Measurements from ENCODE around the gene KCNS3. TPM values are rescaled to one million over a fixed set of nuclear protein-coding genes. Genes with fewer than 3 reads are reported as not detected.

The KCNS3 gene
- total and polyA plus RNA-seq, 9 donors, result 0.23 to 5.9 (median 1.2) TPM

DNA sequence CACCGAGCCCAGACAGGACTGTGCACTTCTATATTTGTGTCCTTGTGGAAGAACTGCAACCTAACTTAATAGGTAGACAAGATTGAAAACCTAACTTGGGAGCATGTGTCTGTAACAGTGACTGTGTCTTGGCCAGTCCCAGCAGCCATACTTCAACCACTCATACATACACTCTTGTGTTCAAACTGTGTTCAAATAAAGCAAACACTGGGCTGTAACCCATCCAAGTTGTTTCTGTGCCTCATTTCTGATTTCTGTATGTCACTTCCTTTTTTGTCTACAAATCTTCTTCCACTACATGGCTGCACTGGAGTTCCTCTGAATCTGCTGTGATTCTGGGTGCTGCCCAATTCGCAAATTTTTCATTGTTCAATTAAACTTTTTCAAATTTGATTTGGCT lies 31.2 kb upstream of the KCNS3 start:
- H3K4me3 ChIP-seq, result no peak overlapping the region
- H3K27ac ChIP-seq, result no peak overlapping the region
- intact Hi-C loops (cut with DNase I), result no loop called here
- no peaks in the 10 kb centered on the region for H3K36me3 ChIP-seq
- no peaks in the 10 kb centered on the region for H3K27me3 ChIP-seq
- WGBS, 3 donors, result 89 to 96% (median 96%) methylated on average over 2 of the region's 2 CpGs
- H3K9me3 ChIP-seq, result no peaks in the 10 kb centered on the region
- TF ChIP-seq POLR2A (IDR thresholded peaks at IDR 0.05), result no peak
- TF ChIP-seq, protein P1, sequence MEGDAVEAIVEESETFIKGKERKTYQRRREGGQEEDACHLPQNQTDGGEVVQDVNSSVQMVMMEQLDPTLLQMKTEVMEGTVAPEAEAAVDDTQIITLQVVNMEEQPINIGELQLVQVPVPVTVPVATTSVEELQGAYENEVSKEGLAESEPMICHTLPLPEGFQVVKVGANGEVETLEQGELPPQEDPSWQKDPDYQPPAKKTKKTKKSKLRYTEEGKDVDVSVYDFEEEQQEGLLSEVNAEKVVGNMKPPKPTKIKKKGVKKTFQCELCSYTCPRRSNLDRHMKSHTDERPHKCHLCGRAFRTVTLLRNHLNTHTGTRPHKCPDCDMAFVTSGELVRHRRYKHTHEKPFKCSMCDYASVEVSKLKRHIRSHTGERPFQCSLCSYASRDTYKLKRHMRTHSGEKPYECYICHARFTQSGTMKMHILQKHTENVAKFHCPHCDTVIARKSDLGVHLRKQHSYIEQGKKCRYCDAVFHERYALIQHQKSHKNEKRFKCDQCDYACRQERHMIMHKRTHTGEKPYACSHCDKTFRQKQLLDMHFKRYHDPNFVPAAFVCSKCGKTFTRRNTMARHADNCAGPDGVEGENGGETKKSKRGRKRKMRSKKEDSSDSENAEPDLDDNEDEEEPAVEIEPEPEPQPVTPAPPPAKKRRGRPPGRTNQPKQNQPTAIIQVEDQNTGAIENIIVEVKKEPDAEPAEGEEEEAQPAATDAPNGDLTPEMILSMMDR (IDR thresholded peaks at IDR 0.05), result no peak
- TF ChIP-seq EP300 (IDR thresholded peaks at IDR 0.05), result no peak
- no peak for DNase-seq
- no peaks in the 10 kb centered on the region for H3K4me1 ChIP-seq (ENCODE audit: insufficient read depth)

DNA sequence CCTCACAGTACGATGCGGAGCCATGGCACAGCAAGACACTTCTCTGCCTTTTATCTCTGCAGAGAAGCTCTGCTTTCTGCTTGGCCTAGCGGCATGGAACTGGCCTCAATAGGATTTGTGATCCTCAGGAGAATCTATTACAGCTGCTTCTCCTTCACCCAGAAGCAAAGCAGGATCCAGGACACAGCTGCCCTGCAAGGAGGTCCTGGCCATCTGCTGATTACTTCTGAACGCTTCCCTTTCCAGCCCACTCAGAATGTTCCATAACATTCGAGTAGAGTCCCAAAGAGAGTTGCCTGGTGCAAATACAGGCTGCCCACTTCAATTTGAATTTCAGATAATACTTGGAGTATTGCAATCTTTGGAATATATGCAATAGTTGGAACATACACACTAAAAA lies 29.2 kb upstream of the KCNS3 start:
- TF ChIP-seq, protein P1 (IDR thresholded peaks at IDR 0.05), result no peak
- TF ChIP-seq EP300 (IDR thresholded peaks at IDR 0.05) (no peak), POLR2A (IDR thresholded peaks at IDR 0.05) (no peak)
- Histone ChIP-seq H3K4me3 (no peak overlapping the region), H3K36me3 (no peaks in the 10 kb centered on the region), H3K27ac (no peak overlapping the region), H3K4me1 (ENCODE audit: insufficient read depth) (no peaks in the 10 kb centered on the region), H3K27me3 (no peaks in the 10 kb centered on the region), H3K9me3 (no peaks in the 10 kb centered on the region)
- WGBS, 3 donors, result 35 to 42% (median 42%) methylated on average over 5 of the region's 5 CpGs
- intact Hi-C loops (cut with DNase I), result no loop called here
- DNase-seq, result no peak

DNA sequence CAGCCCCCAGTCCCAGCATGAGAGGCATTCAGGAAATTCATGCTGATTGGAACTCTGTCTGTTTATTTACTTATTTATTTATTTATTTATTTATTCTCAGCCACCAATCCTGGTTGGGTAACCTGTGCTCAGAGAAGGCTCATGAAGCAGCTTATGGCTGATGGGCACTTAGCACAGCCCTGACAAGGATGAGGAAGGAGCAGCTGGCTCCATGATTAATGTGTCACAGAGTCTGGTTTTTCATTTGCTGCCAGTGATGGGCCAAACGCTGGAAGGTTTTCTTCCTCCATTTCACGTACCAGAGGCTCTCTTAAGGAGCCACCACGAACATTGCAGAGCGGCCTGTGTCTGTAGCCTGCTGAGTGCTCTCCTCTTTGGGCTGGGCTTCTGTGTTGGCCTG lies 28.3 kb upstream of the KCNS3 start:
- no peak overlapping the region for H3K27ac ChIP-seq
- no peaks in the 10 kb centered on the region for H3K4me1 ChIP-seq (ENCODE audit: insufficient read depth)
- WGBS, 3 donors, result 86 to 91% (median 90%) methylated on average over 4 of the region's 4 CpGs
- TF ChIP-seq, protein P1 (IDR thresholded peaks at IDR 0.05), result no peak
- TF ChIP-seq EP300 (IDR thresholded peaks at IDR 0.05) (no peak), POLR2A (IDR thresholded peaks at IDR 0.05) (no peak)
- intact Hi-C loops (cut with DNase I), result loop anchor here in 2 of 4 donors (10.0 kb wide), 2 partner anchors 305 to 525 kb away; no protein-coding TSS in a partner anchor
- no peaks in the 10 kb centered on the region for H3K36me3 ChIP-seq
- H3K9me3 ChIP-seq, result no peaks in the 10 kb centered on the region
- DNase-seq, result no peak
- H3K27me3 ChIP-seq, result no peaks in the 10 kb centered on the region
- no peak overlapping the region for H3K4me3 ChIP-seq

DNA sequence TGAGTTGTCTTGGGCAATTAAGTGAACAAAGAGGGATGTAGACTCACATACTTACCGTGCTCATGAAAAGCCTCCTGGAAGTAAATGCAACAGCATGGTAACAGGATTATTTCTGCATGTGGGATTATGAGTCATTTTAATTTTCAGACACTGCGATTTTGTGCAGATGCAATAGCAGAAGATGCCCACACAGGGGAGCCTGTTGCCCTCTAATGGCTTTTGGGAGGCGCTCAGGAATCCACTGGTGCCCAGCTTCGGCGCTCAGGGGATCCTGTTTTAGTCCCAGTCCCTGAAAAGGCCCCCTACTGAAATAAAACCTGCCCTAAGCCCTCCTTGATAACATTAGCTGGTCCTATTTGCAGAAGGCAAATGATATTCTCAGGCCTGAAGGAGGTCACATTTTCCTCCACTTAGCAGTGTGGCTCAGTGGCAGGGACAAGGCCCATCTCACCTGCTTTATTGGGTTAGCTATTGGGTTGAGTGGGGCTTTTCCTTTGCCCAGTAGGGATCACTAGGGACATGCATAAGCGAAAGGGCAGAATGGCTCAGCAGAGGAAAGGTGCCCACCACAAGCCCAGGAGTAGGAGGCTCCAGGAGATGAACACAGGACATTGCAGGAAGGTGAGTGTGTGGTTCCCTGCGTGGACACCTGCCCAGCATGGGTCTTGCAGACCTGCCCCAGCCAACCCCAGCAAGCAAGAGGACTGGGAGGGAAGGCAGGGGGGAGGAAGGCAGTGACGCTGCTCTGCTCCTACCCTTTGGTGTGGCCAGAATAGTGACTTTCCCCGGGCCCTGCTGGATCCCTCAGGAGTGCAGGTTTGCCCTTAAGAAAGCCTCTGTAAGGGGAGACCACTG lies 26.5 kb upstream of the KCNS3 start:
- Histone ChIP-seq H3K27ac (no peak overlapping the region), H3K4me3 (no peak overlapping the region), H3K9me3 (no peaks in the 10 kb centered on the region), H3K36me3 (no peaks in the 10 kb centered on the region), H3K27me3 (no peaks in the 10 kb centered on the region), H3K4me1 (ENCODE audit: insufficient read depth) (no peaks in the 10 kb centered on the region)
- no peak for DNase-seq
- intact Hi-C loops (cut with DNase I), result loop anchor here in 2 of 4 donors (10.0 kb wide), 2 partner anchors 303 to 523 kb away; no protein-coding TSS in a partner anchor
- TF ChIP-seq, protein P1 (IDR thresholded peaks at IDR 0.05), result peak in 1 of 3 donors; percentile 28
- no peak for TF ChIP-seq EP300 (IDR thresholded peaks at IDR 0.05)
- WGBS, 3 donors, result 40 to 46% (median 43%) methylated on average over 9 of the region's 9 CpGs

Data from ovary (tissue), 9 donors.